HepG2 (cell line): Measurements from ENCODE around the gene TNS1. TPM values are rescaled to one million over a fixed set of nuclear protein-coding genes. Genes with fewer than 3 reads are reported as not detected.

Experiments
- CEBPG ChIP-seq: IDR thresholded peaks from 2 replicates; pipeline ENCODE4 v1.6.1; 2016
- EED ChIP-seq: sonication (generic); formaldehyde crosslinking; IDR thresholded peaks from 2 replicates; pipeline ENCODE4 v1.5.0; 2020; ENCODE audit warnings: mild to moderate bottlenecking, missing genetic modification reagents
- FLYWCH1 ChIP-seq: sonication (generic); formaldehyde crosslinking; IDR thresholded peaks from 2 replicates; pipeline ENCODE4 v1.8.1; 2023; ENCODE audit warnings: mild to moderate bottlenecking, missing genetic modification reagents
- GZF1 ChIP-seq: sonication (generic); formaldehyde crosslinking; IDR thresholded peaks from 2 replicates; pipeline ENCODE4 v1.5.1; 2020; ENCODE audit warnings: mild to moderate bottlenecking, missing genetic modification reagents
- HMG20A ChIP-seq: IDR thresholded peaks from 2 replicates; pipeline ENCODE4 v1.6.1; 2016; ENCODE audit warnings: borderline replicate concordance
- HOXA9 ChIP-seq: sonication (generic); formaldehyde crosslinking; IDR thresholded peaks from 2 replicates; pipeline ENCODE4 v1.8.1; 2022; ENCODE audit warnings: missing genetic modification reagents, mild to moderate bottlenecking, moderate library complexity, borderline replicate concordance
- KAT8 ChIP-seq: IDR thresholded peaks from 2 replicates; pipeline ENCODE4 v1.6.1; 2016; ENCODE audit warnings: missing genetic modification reagents, missing compliant biosample characterization
- KDM1A ChIP-seq: IDR thresholded peaks from 2 replicates; pipeline ENCODE4 v1.6.1; 2016; ENCODE audit warnings: missing compliant biosample characterization
- MAZ ChIP-seq, 2 experiments: sonication (generic) in 1 of 2; formaldehyde crosslinking in 1 of 2; IDR thresholded peaks; 2 replicates each; pipeline versions ENCODE4 v1.5.0 to v1.6.1; 2012 to 2020; ENCODE audit warnings: low read depth in 2 of 2, mild to moderate bottlenecking in 2 of 2, borderline replicate concordance in 1 of 2, improper control_type of control experiment in 1 of 2, low read length in 1 of 2, missing genetic modification reagents in 1 of 2, moderate library complexity in 1 of 2
- MTF2 ChIP-seq: sonication (generic); formaldehyde crosslinking; IDR thresholded peaks from 2 replicates; pipeline ENCODE4 v1.5.0; 2020; ENCODE audit warnings: missing genetic modification reagents, borderline replicate concordance
- NFKBIZ ChIP-seq: IDR thresholded peaks from 2 replicates; pipeline ENCODE4 v1.6.1; 2018; ENCODE audit warnings: missing genetic modification reagents, missing compliant biosample characterization
- PHF20 ChIP-seq: sonication (generic); formaldehyde crosslinking; IDR thresholded peaks from 2 replicates; pipeline ENCODE4 v1.5.0; 2020; ENCODE audit warnings: mild to moderate bottlenecking, missing genetic modification reagents
- RFX3 ChIP-seq: IDR thresholded peaks from 2 replicates; pipeline ENCODE4 v1.6.1; 2016; ENCODE audit warnings: missing biosample characterization, missing genetic modification reagents
- RFXANK ChIP-seq: IDR thresholded peaks from 2 replicates; pipeline ENCODE4 v1.6.1; 2016
- SP5 ChIP-seq: IDR thresholded peaks from 2 replicates; pipeline ENCODE4 v1.6.1; 2016; ENCODE audit warnings: low read depth, borderline replicate concordance
- TAF1 ChIP-seq: sonication (generic); formaldehyde crosslinking; IDR thresholded peaks from 2 replicates; pipeline ENCODE4 v1.4.0; 2020; ENCODE audit warnings: missing genetic modification reagents
- XRCC5 ChIP-seq: fragments of 200-400 bp; formaldehyde crosslinking; optimal IDR thresholded peaks from 2 replicates; pipeline ENCODE3; 2017; ENCODE audit warnings: mild to moderate bottlenecking, low read length
- ZBTB3 ChIP-seq: sonication (generic); formaldehyde crosslinking; IDR thresholded peaks from 2 replicates; pipeline ENCODE4 v1.4.0; 2020; ENCODE audit warnings: low read depth, mild to moderate bottlenecking, moderate library complexity, missing genetic modification reagents, borderline replicate concordance
- ZBTB34 ChIP-seq: sonication (generic); formaldehyde crosslinking; IDR thresholded peaks from 2 replicates; pipeline ENCODE4 v1.8.0; 2022; ENCODE audit warnings: mild to moderate bottlenecking, missing genetic modification reagents
- ZFP36L2 ChIP-seq: sonication (generic); formaldehyde crosslinking; IDR thresholded peaks from 2 replicates; pipeline ENCODE4 v1.4.0; 2020; ENCODE audit warnings: missing genetic modification reagents
- ZNF17 ChIP-seq: sonication (generic); formaldehyde crosslinking; IDR thresholded peaks from 2 replicates; pipeline ENCODE4 v1.5.0; 2020; ENCODE audit warnings: mild to moderate bottlenecking, missing genetic modification reagents
- ZNF260 ChIP-seq: sonication (generic); formaldehyde crosslinking; IDR thresholded peaks from 2 replicates; pipeline ENCODE4 v1.4.0; 2020; ENCODE audit warnings: missing genetic modification reagents, low read depth, mild to moderate bottlenecking, borderline replicate concordance
- ZNF292 ChIP-seq: sonication (generic); formaldehyde crosslinking; IDR thresholded peaks from 2 replicates; pipeline ENCODE4 v1.8.1; 2022; ENCODE audit warnings: mild to moderate bottlenecking, low read depth, missing genetic modification reagents, borderline replicate concordance
- ZNF317 ChIP-seq: sonication (generic); formaldehyde crosslinking; IDR thresholded peaks from 2 replicates; pipeline ENCODE4 v1.5.0; 2020; ENCODE audit warnings: mild to moderate bottlenecking, missing genetic modification reagents
- ZNF34 ChIP-seq: sonication (generic); formaldehyde crosslinking; IDR thresholded peaks from 2 replicates; pipeline ENCODE4 v1.4.0; 2020; ENCODE audit warnings: mild to moderate bottlenecking, missing genetic modification reagents, borderline replicate concordance
- ZNF441 ChIP-seq: sonication (generic); formaldehyde crosslinking; IDR thresholded peaks from 2 replicates; pipeline ENCODE4 v1.7.0; 2021; ENCODE audit warnings: missing genetic modification reagents, borderline replicate concordance
- ZNF501 ChIP-seq: sonication (generic); formaldehyde crosslinking; IDR thresholded peaks from 2 replicates; pipeline ENCODE4 v1.5.1; 2020; ENCODE audit warnings: mild to moderate bottlenecking, moderate library complexity, missing genetic modification reagents
- ZNF572 ChIP-seq: sonication (generic); formaldehyde crosslinking; IDR thresholded peaks from 2 replicates; pipeline ENCODE4 v1.5.1; 2020; ENCODE audit warnings: mild to moderate bottlenecking, missing genetic modification reagents
- ZNF605 ChIP-seq: sonication (generic); formaldehyde crosslinking; IDR thresholded peaks from 2 replicates; pipeline ENCODE4 v1.8.0; 2022; ENCODE audit warnings: mild to moderate bottlenecking, missing genetic modification reagents
- ZNF7 ChIP-seq: IDR thresholded peaks from 2 replicates; pipeline ENCODE4 v1.6.1; 2016; ENCODE audit warnings: missing biosample characterization, missing genetic modification reagents
- polyA plus RNA-seq, 8 experiments: library from polyadenylated mRNA; depleted of rRNA in 3 of 8; stranded (reverse) in 7 of 8; unstranded in 1 of 8; fragments of >200 nt; fragmentation: Illumina TruSeq in 4 of 8; extraction: Trizol in 4 of 8; gene quantifications; 2 replicates each; pipeline versions ENCODE4 v1.2.1 to v1.2.3, GENCODE V29; 2011 to 2016; ENCODE audit warnings: low read depth in 4 of 8, missing spikeins in 1 of 8, mixed read lengths in 1 of 8; ENCODE audit not compliant: insufficient read depth in 1 of 8
- total RNA-seq, 5 experiments: library from RNA; depleted of rRNA; stranded (reverse); fragments of >200 nt; fragmentation: Illumina TruSeq; extraction: Trizol; gene quantifications; 2 replicates each; pipeline ENCODE4 v1.2.3, GENCODE V29; 2016; ENCODE audit warnings: low read depth in 1 of 5
- TF ChIP-seq, protein P1 (sequence below): sonication (generic); formaldehyde crosslinking; IDR thresholded peaks from 2 replicates; pipeline ENCODE4 v1.5.1; 2020; ENCODE audit warnings: missing genetic modification reagents, mild to moderate bottlenecking, borderline replicate concordance
- TF ChIP-seq, protein P2 (sequence below): IDR thresholded peaks from 2 replicates; pipeline ENCODE4 v1.6.1; 2018; ENCODE audit warnings: missing genetic modification reagents, mild to moderate bottlenecking, missing compliant biosample characterization

Gene TNS1
- total and polyA plus RNA-seq, 2 of the 13 experiments (the other 11 are each of a cell fraction or from before 2014, with no cell fraction given): 1.9 to 118 TPM

DNA sequence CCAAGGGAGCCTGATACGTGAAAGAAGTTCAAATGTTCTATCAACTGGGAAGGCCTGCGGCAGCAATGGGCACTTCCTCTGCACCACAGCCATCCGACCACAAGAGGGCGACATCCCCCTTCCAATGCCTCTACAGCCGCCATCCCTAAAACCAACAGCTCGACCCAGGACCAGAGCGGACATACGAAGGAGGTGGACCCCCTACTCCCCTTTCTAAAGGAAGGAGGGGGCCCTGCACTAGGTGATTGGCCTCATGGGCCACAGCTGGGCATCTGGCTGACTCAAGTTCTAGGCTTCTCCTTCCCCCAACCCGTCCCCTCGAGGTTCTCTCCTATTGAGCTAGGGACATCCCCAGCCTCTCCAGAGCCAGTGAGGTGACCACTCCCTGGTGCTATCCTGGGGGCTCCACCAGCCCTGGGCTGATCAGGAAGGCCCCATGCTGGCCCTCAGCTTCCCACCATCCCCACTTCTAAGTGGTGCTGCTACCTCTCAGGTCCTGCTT is 217.2 kb downstream of the TNS1 start (continued):
- TF ChIP-seq, protein P1, sequence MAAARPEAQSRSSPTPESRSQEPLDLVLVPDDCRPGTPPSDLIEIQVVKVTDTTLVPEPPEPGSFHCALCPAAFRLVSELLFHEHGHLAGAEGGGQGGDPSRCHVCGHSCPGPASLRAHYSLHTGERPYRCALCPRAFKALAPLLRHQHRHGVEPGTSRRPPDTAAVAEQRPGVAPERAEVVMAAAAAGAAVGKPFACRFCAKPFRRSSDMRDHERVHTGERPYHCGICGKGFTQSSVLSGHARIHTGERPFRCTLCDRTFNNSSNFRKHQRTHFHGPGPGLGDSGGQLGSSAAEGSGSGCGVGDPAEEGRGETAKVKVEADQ: peak; percentile 20; the same call in 1 of the 2 replicates
- no peak for TF ChIP-seq SP5
- TF ChIP-seq ZNF501 (CRISPR knock-in tag): 0 out of 2 replicates have a peak, but pooled peaks have one; percentile 9
- no peak for TF ChIP-seq ZNF605 (CRISPR knock-in tag)
- TF ChIP-seq HOXA9 (CRISPR knock-in tag): no peak
- no peak for TF ChIP-seq CEBPG (CRISPR knock-in tag)
- no peak for TF ChIP-seq ZNF260
- TF ChIP-seq ZBTB34 (CRISPR knock-in tag): no peak
- TF ChIP-seq XRCC5: peak; percentile 53
- TF ChIP-seq KAT8: no peak
- TF ChIP-seq ZNF441 (CRISPR knock-in tag): no peak
- no peak for TF ChIP-seq ZNF317 (CRISPR knock-in tag)
- TF ChIP-seq ZNF292 (CRISPR knock-in tag): no peak
- peak; percentile 64; the same call in 1 of the 2 replicates for TF ChIP-seq ZNF34
- no peak for TF ChIP-seq MTF2 (CRISPR knock-in tag)
- no peak for TF ChIP-seq PHF20
- TF ChIP-seq MAZ (IDR thresholded peaks at IDR 0.05; ENCODE audit: borderline replicate concordance, low read depth, low read length): no peak
- TF ChIP-seq MAZ (CRISPR knock-in tag; IDR thresholded peaks at IDR 0.05; ENCODE audit: low read depth): no peak
- no peak for TF ChIP-seq ZFP36L2 (CRISPR knock-in tag)
- TF ChIP-seq NFKBIZ: no peak
- no peak for TF ChIP-seq KDM1A (CRISPR knock-in tag)
- TF ChIP-seq, protein P2, sequence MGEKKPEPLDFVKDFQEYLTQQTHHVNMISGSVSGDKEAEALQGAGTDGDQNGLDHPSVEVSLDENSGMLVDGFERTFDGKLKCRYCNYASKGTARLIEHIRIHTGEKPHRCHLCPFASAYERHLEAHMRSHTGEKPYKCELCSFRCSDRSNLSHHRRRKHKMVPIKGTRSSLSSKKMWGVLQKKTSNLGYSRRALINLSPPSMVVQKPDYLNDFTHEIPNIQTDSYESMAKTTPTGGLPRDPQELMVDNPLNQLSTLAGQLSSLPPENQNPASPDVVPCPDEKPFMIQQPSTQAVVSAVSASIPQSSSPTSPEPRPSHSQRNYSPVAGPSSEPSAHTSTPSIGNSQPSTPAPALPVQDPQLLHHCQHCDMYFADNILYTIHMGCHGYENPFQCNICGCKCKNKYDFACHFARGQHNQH (CRISPR knock-in tag): no peak
- no peak for TF ChIP-seq ZBTB3 (CRISPR knock-in tag)
- no peak for TF ChIP-seq ZNF7 (CRISPR knock-in tag)
- TF ChIP-seq HMG20A (CRISPR knock-in tag): no peak
- TF ChIP-seq GZF1 (CRISPR knock-in tag): no peak
- no peak for TF ChIP-seq RFXANK (CRISPR knock-in tag)
- TF ChIP-seq TAF1 (CRISPR knock-in tag): no peak
- no peak for TF ChIP-seq ZNF17 (CRISPR knock-in tag)
- no peak for TF ChIP-seq FLYWCH1 (CRISPR knock-in tag)
- no peak for TF ChIP-seq EED
- no peak for TF ChIP-seq RFX3 (CRISPR knock-in tag)
- no peak for TF ChIP-seq ZNF572 (CRISPR knock-in tag)
